ENCODE results near the gene MEIG1. TPM values are rescaled to one million over a fixed set of nuclear protein-coding genes. Genes with fewer than 3 reads are reported as not detected.

MEIG1 gene
- total RNA-seq, 1 donor from 2014 or later: 0.43 TPM

DNA sequence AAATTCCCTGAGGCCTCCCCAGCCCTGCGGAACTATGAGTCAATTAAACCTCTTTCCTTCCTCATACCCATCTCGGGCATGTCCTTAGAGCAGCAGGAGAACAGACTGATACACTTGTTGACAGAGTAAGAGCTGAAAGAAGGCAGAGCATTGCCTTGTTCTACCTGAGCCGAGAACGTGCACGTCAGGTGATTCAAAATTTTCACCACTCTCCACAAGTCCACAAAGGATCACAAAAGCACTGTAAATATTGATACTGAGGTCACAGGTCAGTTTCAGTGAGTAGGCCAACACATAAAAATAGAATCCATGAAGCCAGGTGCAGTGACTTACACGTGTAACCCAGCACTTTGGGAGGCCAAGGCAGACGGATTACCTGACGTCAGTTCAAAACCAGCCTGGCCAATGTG, 33.1 kb upstream of the MEIG1 start:
- no peaks in the 10 kb centered on the region for H3K9me3 Mint-ChIP-seq (ENCODE audit: unreplicated experiment)
- no peak for TF ChIP-seq EZH2 (IDR thresholded peaks at IDR 0.05; ENCODE audit: insufficient read depth, low read length)
- TF ChIP-seq, protein P1, sequence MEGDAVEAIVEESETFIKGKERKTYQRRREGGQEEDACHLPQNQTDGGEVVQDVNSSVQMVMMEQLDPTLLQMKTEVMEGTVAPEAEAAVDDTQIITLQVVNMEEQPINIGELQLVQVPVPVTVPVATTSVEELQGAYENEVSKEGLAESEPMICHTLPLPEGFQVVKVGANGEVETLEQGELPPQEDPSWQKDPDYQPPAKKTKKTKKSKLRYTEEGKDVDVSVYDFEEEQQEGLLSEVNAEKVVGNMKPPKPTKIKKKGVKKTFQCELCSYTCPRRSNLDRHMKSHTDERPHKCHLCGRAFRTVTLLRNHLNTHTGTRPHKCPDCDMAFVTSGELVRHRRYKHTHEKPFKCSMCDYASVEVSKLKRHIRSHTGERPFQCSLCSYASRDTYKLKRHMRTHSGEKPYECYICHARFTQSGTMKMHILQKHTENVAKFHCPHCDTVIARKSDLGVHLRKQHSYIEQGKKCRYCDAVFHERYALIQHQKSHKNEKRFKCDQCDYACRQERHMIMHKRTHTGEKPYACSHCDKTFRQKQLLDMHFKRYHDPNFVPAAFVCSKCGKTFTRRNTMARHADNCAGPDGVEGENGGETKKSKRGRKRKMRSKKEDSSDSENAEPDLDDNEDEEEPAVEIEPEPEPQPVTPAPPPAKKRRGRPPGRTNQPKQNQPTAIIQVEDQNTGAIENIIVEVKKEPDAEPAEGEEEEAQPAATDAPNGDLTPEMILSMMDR (IDR thresholded peaks at IDR 0.05; ENCODE audit: insufficient read depth, low read depth, low read length): no peak
- no peaks in the 10 kb centered on the region for H3K27me3 Mint-ChIP-seq (ENCODE audit: low read depth, unreplicated experiment)
- Histone ChIP-seq H3K9ac (ENCODE audit: low read length) (no peak overlapping the region), H3K9me3 (ENCODE audit: insufficient read depth, low read depth, low read length) (no peaks in the 10 kb centered on the region), H3K4me2 (ENCODE audit: low read length) (no peak overlapping the region), H3K27me3 (ENCODE audit: insufficient read depth, low read length) (no peaks in the 10 kb centered on the region), H3K36me3 (ENCODE audit: insufficient read depth, low read length) (peaks cover 51% of the 10 kb centered on the region), H2AFZ (ENCODE audit: low read depth, low read length) (no peak overlapping the region), H3K79me2 (ENCODE audit: insufficient read depth, low read length) (peaks cover 3% of the 10 kb centered on the region), H3K27ac (ENCODE audit: low read depth, low read length) (no peak overlapping the region), H3K4me1 (ENCODE audit: insufficient read depth, low read length) (no peaks in the 10 kb centered on the region), H3K4me3 (ENCODE audit: insufficient read depth, low read depth, low read length) (no peak overlapping the region), H4K20me1 (ENCODE audit: insufficient read depth, low read length) (no peaks in the 10 kb centered on the region)
- peaks cover 30% of the 10 kb centered on the region for H3K36me3 Mint-ChIP-seq (ENCODE audit: low read depth, unreplicated experiment)
- no peak for DNase-seq (ENCODE audit: low read depth)
- FAIRE-seq: no peak
- no peak overlapping the region for H3K4me3 Mint-ChIP-seq (ENCODE audit: unreplicated experiment)
- H3K27ac Mint-ChIP-seq (ENCODE audit: unreplicated experiment): no peak overlapping the region
- no peaks in the 10 kb centered on the region for H3K4me1 Mint-ChIP-seq (ENCODE audit: low read depth, unreplicated experiment)

DNA sequence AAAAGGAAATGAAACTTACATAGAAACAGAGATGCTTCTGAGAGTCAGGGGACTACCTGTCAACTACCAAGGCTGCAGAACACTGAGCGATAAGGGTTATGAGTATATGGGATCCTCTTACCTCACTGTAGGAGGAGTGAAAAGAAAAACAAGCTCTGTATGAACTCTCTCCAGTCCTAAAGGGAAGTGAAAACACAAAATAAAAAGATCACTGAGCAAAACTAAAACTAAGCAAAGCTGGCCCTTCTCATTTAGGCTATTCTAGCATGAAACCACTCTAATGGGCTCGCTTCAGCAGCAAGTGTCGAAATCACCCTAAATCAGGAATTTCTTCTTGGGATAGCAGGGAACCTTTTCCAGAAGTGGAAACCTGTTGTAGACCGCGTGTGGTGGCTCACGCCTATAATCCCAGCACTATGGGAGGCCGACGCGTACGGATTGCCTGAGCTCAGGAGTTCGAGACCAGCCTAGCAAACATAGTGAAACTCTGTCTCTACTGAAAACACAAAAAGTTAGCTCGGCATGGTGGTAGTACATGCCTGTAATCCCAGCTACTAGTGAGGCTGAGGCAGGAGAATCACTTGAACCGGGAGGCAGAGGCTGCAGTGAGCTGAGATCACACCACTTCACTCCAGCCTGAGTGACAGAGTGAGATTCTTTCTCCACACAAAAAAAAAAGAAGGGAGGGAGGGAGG, 32.3 kb upstream of the MEIG1 start:
- Histone ChIP-seq H2AFZ (ENCODE audit: low read depth, low read length) (no peak overlapping the region), H3K4me2 (ENCODE audit: low read length) (no peak overlapping the region), H4K20me1 (ENCODE audit: insufficient read depth, low read length) (no peaks in the 10 kb centered on the region), H3K79me2 (ENCODE audit: insufficient read depth, low read length) (peaks cover 3% of the 10 kb centered on the region), H3K36me3 (ENCODE audit: insufficient read depth, low read length) (peaks cover 52% of the 10 kb centered on the region), H3K4me1 (ENCODE audit: insufficient read depth, low read length) (no peaks in the 10 kb centered on the region), H3K27ac (ENCODE audit: low read depth, low read length) (no peak overlapping the region), H3K9ac (ENCODE audit: low read length) (no peak overlapping the region), H3K9me3 (ENCODE audit: insufficient read depth, low read depth, low read length) (no peaks in the 10 kb centered on the region), H3K4me3 (ENCODE audit: insufficient read depth, low read depth, low read length) (no peak overlapping the region), H3K27me3 (ENCODE audit: insufficient read depth, low read length) (no peaks in the 10 kb centered on the region)
- no peak overlapping the region for H3K4me3 Mint-ChIP-seq (ENCODE audit: unreplicated experiment)
- H3K36me3 Mint-ChIP-seq (ENCODE audit: low read depth, unreplicated experiment): peaks cover 23% of the 10 kb centered on the region
- H3K4me1 Mint-ChIP-seq (ENCODE audit: low read depth, unreplicated experiment): no peaks in the 10 kb centered on the region
- DNase-seq (ENCODE audit: low read depth) (no peak), FAIRE-seq (no peak)
- no peak overlapping the region for H3K27ac Mint-ChIP-seq (ENCODE audit: unreplicated experiment)
- no peak for TF ChIP-seq EZH2 (IDR thresholded peaks at IDR 0.05; ENCODE audit: insufficient read depth, low read length)
- TF ChIP-seq, protein P1 (IDR thresholded peaks at IDR 0.05; ENCODE audit: insufficient read depth, low read depth, low read length): no peak
- no peaks in the 10 kb centered on the region for H3K27me3 Mint-ChIP-seq (ENCODE audit: low read depth, unreplicated experiment)
- no peaks in the 10 kb centered on the region for H3K9me3 Mint-ChIP-seq (ENCODE audit: unreplicated experiment)

DNA sequence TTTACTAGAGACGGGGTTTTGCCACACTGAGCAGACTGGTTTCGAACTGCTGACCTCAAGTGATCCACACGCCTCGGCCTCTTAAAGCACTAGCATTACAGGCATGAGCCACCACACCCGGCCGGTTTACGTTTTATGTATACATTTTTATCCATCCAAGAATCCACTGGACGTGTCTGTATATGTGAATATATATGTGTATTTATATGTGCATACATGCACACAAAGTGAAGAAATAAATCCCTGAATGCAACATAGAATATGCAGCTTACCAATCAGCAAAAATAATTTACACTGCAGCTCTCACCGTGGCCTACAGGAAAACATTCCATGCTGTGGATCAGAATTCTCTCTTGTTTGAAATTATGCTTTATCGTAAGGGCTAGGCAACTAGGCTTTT, 28.6 kb upstream of the MEIG1 start:
- H3K36me3 ChIP-seq (ENCODE audit: insufficient read depth, low read length): peaks cover 36% of the 10 kb centered on the region
- TF ChIP-seq, protein P1 (IDR thresholded peaks at IDR 0.05; ENCODE audit: insufficient read depth, low read depth, low read length): no peak
- no peak for TF ChIP-seq EZH2 (IDR thresholded peaks at IDR 0.05; ENCODE audit: insufficient read depth, low read length)
- FAIRE-seq: no peak

More for the DNA sequence above, 28.6 kb upstream of the MEIG1 start:
- Histone ChIP-seq H3K4me2 (ENCODE audit: low read length) (no peak overlapping the region), H3K79me2 (ENCODE audit: insufficient read depth, low read length) (no peaks in the 10 kb centered on the region), H3K27ac (ENCODE audit: low read depth, low read length) (no peak overlapping the region), H2AFZ (ENCODE audit: low read depth, low read length) (no peak overlapping the region), H3K27me3 (ENCODE audit: insufficient read depth, low read length) (no peaks in the 10 kb centered on the region), H3K4me3 (ENCODE audit: insufficient read depth, low read depth, low read length) (no peak overlapping the region), H3K9ac (ENCODE audit: low read length) (no peak overlapping the region), H4K20me1 (ENCODE audit: insufficient read depth, low read length) (no peaks in the 10 kb centered on the region), H3K9me3 (ENCODE audit: insufficient read depth, low read depth, low read length) (no peaks in the 10 kb centered on the region), H3K4me1 (ENCODE audit: insufficient read depth, low read length) (no peaks in the 10 kb centered on the region)
- H3K9me3 Mint-ChIP-seq (ENCODE audit: unreplicated experiment): no peaks in the 10 kb centered on the region
- H3K4me3 Mint-ChIP-seq (ENCODE audit: unreplicated experiment): no peak overlapping the region
- DNase-seq (ENCODE audit: low read depth): no peak
- H3K36me3 Mint-ChIP-seq (ENCODE audit: low read depth, unreplicated experiment): peaks cover 18% of the 10 kb centered on the region
- H3K4me1 Mint-ChIP-seq (ENCODE audit: low read depth, unreplicated experiment): no peaks in the 10 kb centered on the region
- no peaks in the 10 kb centered on the region for H3K27me3 Mint-ChIP-seq (ENCODE audit: low read depth, unreplicated experiment)
- no peak overlapping the region for H3K27ac Mint-ChIP-seq (ENCODE audit: unreplicated experiment)
